Kidney (tissue), 14 donors: ENCODE results near the gene UQCC2. TPM values are rescaled to one million over a fixed set of nuclear protein-coding genes. Genes with fewer than 3 reads are reported as not detected.

Source experiments
- DNase-seq, 5 donors: peaks; one replicate each; pipeline ENCODE4 v3.0.0-alpha.2; 2013 to 2020
- FAIRE-seq: peaks from 2 replicates; lab custom pipeline; 2012; peaks lifted over from hg19 to GRCh38; lab: Jason Lieb, UNC
- H3K27ac ChIP-seq, 2 donors: one replicate each; pipeline ENCODE4 v1.7.0; 2013; ENCODE audit warnings: low read depth in 2 of 2, low read length in 2 of 2, inconsistent platforms in 1 of 2
- H3K27me3 ChIP-seq: one replicate; pipeline ENCODE4 v1.7.1; 2013; ENCODE audit warnings: low read length, inconsistent platforms; ENCODE audit not compliant: control insufficient read depth, insufficient read depth
- H3K36me3 ChIP-seq, 3 donors: one replicate each; pipeline versions ENCODE4 v1.7.0 to v1.7.1; 2013; ENCODE audit warnings: low read length in 3 of 3, control low read depth in 1 of 3, inconsistent platforms in 1 of 3; ENCODE audit not compliant: insufficient read depth in 3 of 3, control insufficient read depth in 2 of 3
- H3K4me1 ChIP-seq, 3 donors: one replicate each; pipeline versions ENCODE4 v1.7.0 to v1.7.1; 2013; ENCODE audit warnings: low read length in 3 of 3, inconsistent platforms in 1 of 3, low read depth in 1 of 3; ENCODE audit not compliant: control insufficient read depth in 2 of 3, insufficient read depth in 2 of 3
- H3K4me3 ChIP-seq, 3 donors: one replicate each; pipeline versions ENCODE4 v1.7.0 to v1.8.1; 2013; ENCODE audit warnings: low read length in 3 of 3, control low read depth in 1 of 3, inconsistent platforms in 1 of 3
- H3K9ac ChIP-seq, 3 donors: one replicate each; pipeline versions ENCODE4 v1.7.0 to v1.7.1; 2013; ENCODE audit warnings: low read length in 3 of 3, control low read depth in 1 of 3, inconsistent platforms in 1 of 3
- H3K9me3 ChIP-seq, 3 donors: one replicate each; pipeline versions ENCODE4 v1.7.0 to v1.7.1; 2013; ENCODE audit warnings: low read length in 3 of 3, control low read depth in 1 of 3, inconsistent platforms in 1 of 3; ENCODE audit not compliant: control insufficient read depth in 2 of 3, insufficient read depth in 1 of 3
- intact Hi-C: fragments of 100-400 bp; cut with DNase I; formaldehyde crosslinking; loops from one replicate; pipeline ENCODE4 v1.11.1; 2022
- polyA plus RNA-seq: library from polyadenylated mRNA; stranded (reverse); fragments of 350-450 nt; fragmentation: Illumina TruSeq; extraction: RNeasy Lipid Tissue Mini Kit (QIAGEN cat#74804); gene quantifications from one replicate; pipeline ENCODE4 v1.2.3, GENCODE V29; 2014; ENCODE audit warnings: low read depth, low replicate concordance; ENCODE audit not compliant: insufficient read depth
- total RNA-seq: library from RNA; stranded (reverse); fragmentation: NEBNext Ultra II Directional; extraction: Animal tissue kit (Norgen Biotek cat#: 25700); gene quantifications from one replicate; pipeline ENCODE4 v1.2.1, GENCODE V29; 2021
- TF ChIP-seq, protein P1 (sequence below): IDR thresholded peaks from 3 replicates; pipeline ENCODE4 v1.5.1; 2012; ENCODE audit warnings: mild to moderate bottlenecking, moderate library complexity, borderline replicate concordance; ENCODE audit not compliant: insufficient read depth; ENCODE audit errors: extremely low read depth
- donor health status: control.
- donor health status: control.
- donor health status: control.
- donor health status: control.
- donor health status: control.
- donor health status: DM: yes; HTN: yes; CAD: no.
- donor health status: Normal renal cell carcinoma (clear cell type).

UQCC2 gene
- total and polyA plus RNA-seq, 2 donors from 2014 or later: 39.6 to 189 TPM

DNA sequence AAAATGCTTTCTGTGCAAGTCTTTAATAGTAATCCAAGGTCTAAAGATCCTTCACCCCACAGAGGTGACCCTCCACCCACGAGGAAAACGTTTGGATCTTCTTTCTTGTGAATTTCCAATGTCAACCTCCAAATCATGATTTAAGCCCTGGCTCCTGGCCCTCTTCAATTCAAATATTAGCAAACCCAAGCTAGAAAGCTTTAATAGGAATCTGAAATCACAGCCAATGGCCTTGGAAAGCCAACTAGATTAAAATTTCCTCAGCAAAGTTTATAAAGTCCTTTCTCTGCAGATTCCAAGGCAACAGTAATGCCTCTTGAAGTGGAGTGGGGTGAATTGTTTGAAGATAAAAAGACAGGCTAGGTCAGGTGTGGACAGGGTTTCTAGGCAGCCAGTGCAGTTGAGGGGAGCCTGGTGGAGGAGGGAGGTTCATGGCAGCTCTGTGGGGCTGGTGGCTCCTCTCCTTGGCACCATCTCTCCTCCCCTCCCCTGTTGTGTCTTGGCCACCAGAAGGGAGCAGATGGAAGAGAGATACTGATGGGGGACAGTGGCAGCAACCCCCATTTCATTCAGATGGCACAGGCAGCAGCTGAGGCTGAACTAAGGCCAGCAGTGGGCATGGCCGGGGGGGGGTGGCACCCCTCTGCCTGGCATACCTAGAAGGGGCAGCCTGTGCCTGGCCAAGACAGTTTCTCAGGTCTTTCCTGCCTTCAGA lies 12.0 kb upstream of the UQCC2 start:
- Histone ChIP-seq H3K27me3 (no peaks in the 10 kb centered on the region), H3K4me3 (no peak overlapping the region), H3K27ac (no peak overlapping the region), H3K9ac (no peak overlapping the region), H3K4me1 (no peaks in the 10 kb centered on the region), H3K36me3 (no peaks in the 10 kb centered on the region), H3K9me3 (no peaks in the 10 kb centered on the region)
- no peak for FAIRE-seq
- intact Hi-C loops: no loop called here
- TF ChIP-seq, protein P1, sequence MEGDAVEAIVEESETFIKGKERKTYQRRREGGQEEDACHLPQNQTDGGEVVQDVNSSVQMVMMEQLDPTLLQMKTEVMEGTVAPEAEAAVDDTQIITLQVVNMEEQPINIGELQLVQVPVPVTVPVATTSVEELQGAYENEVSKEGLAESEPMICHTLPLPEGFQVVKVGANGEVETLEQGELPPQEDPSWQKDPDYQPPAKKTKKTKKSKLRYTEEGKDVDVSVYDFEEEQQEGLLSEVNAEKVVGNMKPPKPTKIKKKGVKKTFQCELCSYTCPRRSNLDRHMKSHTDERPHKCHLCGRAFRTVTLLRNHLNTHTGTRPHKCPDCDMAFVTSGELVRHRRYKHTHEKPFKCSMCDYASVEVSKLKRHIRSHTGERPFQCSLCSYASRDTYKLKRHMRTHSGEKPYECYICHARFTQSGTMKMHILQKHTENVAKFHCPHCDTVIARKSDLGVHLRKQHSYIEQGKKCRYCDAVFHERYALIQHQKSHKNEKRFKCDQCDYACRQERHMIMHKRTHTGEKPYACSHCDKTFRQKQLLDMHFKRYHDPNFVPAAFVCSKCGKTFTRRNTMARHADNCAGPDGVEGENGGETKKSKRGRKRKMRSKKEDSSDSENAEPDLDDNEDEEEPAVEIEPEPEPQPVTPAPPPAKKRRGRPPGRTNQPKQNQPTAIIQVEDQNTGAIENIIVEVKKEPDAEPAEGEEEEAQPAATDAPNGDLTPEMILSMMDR: no peak
- DNase-seq: peak in 1 of 5 donors; percentile 26

DNA sequence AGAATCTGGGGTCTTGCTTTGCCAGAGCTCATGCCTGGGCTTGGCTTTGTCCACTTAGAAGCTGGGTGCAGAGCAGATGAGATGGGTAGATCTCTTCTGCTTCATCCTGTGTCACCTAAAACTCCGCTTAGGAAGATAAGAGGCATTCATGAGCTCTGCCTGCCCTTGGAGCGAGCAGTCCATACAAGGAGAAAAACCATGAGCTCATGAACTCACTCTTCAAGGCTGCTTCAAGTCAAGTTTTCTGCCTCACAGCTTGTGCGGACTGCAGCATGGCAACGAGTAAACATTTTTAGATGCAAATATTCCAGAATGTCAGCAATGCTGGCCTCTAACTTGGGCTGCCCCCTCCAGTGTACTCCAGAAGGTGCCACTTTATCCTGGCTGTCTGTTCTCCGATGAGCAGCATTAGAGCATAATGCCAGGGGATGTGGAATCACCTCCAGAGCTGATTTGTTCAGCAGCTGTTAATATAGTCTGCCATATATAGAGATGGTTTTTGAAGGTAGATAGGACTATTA lies 10.7 kb upstream of the UQCC2 start:
- H3K27ac ChIP-seq: no peak overlapping the region
- intact Hi-C loops: no loop called here
- no peak for DNase-seq
- H3K9ac ChIP-seq: no peak overlapping the region
- no peaks in the 10 kb centered on the region for H3K9me3 ChIP-seq
- no peak overlapping the region for H3K4me3 ChIP-seq
- TF ChIP-seq, protein P1: no peak
- no peaks in the 10 kb centered on the region for H3K36me3 ChIP-seq
- FAIRE-seq: no peak
- H3K4me1 ChIP-seq: peaks cover 0 to 3% (median 0%) of the 10 kb centered on the region in 3 donors
- no peaks in the 10 kb centered on the region for H3K27me3 ChIP-seq

DNA sequence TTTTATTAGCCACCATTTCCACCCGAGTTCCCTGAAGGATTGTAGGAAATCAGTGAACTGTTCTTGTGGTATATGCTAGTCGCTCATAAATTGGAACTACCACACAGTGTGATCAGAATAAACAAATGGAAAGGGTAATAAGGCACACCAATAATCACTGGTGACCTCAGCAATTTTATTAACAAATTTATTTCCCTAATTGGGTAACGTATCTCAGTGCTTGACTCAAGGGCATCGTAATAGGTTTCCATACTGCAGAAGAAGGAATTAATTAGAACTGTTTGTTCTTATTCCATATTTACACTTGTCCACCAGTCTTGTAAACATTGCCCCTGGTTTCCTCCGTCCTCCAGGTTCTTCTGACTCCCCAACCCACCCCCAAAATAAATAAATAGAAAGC lies 10.0 kb upstream of the UQCC2 start:
- FAIRE-seq (no peak), DNase-seq (no peak)
- TF ChIP-seq, protein P1: no peak
- H3K4me3 ChIP-seq: no peak overlapping the region
- H3K27ac ChIP-seq: no peak overlapping the region
- intact Hi-C loops: no loop called here
- no peaks in the 10 kb centered on the region for H3K36me3 ChIP-seq
- no peak overlapping the region for H3K9ac ChIP-seq
- peaks cover 0 to 7% (median 0%) of the 10 kb centered on the region in 3 donors for H3K4me1 ChIP-seq
- no peaks in the 10 kb centered on the region for H3K27me3 ChIP-seq
- no peaks in the 10 kb centered on the region for H3K9me3 ChIP-seq
